CD4-positive, alpha-beta T cell treated with Interleukin-15 for 4 hours (primary cell): ENCODE results near the gene GDPD4.
"Not testable (repeated sequence)": the region's sequence is repeated elsewhere in the genome, so short reads cannot be mapped to it uniquely, and the experiment has no call there.

Experiments
- DNase-seq: peaks from one replicate; pipeline ENCODE4 v3.0.0-alpha.2; 2020; ENCODE audit warnings: low spot score

Gene GDPD4, protein sequence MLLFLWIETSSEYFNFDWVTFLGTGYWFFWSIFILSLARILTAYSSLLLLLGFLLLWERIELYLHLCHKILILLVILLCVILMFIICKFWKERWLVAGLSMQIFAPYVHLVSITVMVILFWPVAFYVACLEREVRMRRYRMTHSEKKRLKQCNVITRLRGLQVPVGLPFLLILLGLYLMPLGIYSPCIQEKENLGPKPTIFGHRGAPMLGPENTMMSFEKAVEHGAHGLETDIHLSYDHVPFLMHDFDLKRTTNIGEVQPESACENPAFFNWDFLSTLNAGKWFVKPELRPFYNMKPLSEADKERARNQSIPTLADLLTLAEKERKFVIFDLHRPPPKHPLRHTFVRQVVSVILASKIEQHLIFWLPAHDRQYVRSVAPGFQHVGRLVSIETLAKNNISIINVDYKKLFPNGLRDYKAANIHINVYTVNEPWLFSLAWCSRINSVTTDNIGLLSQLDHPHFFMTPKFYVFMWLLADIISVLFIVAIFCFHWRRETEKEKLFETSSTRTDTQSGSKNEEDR

DNA sequence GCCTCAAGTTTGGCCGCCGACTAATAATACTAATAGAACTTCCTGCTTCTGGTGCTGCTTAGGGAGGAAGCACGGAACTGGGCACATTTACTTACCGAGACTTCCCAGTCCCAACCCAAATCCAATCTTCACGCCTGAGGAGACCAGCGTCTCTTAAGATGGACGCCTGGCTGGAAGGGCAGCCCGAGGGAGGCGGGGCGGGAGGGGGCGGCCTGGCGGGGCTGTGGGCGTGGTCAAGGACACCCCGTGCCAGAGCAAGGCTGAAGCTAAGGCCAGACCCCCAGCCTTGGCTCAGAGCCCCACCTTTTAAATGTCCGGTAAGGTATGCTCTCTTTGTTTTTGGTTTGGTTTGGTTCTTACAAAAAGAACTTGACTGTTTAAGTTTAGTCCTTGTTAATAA lies at the start of gene GDPD4:
TSS of gene GDPD4 (minus strand) at position 177 of the 400 bp plus-strand sequence. CDS start 16,549 bp downstream, outside the sequence.
- no peak for DNase-seq

DNA sequence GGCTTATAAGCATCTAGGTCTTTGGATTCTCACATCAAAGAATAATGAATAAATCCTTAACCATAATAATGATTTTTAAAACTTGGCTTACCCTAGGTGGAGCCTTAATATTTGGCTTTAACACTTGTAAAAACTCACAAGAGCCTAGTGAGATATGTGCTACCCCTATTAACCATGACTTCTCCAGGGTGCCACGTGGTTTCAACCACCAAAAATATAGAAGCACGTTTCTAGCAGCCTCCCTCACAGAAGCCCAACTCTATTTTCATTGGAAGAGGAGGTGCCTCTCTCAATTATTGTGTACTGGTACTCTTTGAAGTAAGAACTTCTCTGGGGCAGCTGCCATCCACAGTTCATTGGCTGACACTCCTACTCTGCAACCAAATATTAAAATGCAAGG lies 46.5 kb upstream of the GDPD4 start:
- DNase-seq = no peak

DNA sequence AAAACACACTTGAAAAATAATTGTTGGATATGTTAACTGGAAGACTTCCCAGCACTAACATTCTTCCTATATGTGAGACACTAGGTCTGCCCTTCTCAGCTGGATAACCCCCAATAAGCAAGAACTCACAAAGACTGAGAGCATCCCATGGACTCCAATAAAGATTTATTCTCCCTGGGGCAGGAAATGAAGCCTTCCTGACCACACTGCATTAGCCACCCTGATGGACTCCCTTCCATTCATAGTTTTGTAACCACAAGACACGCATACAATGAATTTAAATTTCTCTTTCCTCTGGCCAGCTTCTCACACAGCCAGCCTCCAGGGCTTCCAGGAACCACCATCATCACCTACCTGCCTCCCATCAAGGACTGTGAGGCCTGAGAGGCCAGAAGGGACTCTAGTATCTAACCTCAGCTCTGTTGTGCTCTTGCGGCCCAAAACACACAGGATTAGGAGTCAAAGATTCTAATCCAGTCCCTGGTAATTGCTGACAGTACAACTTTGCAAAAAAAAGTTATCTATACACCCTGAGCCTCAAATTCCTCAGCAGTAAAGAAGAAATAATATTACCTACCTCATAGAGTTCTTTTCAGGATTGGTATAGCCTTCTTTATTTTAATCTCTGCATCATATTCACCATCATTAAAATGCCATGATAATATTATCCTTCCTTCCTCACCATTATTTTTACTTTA lies 45.6 kb upstream of the GDPD4 start:
- DNase-seq = no peak

DNA sequence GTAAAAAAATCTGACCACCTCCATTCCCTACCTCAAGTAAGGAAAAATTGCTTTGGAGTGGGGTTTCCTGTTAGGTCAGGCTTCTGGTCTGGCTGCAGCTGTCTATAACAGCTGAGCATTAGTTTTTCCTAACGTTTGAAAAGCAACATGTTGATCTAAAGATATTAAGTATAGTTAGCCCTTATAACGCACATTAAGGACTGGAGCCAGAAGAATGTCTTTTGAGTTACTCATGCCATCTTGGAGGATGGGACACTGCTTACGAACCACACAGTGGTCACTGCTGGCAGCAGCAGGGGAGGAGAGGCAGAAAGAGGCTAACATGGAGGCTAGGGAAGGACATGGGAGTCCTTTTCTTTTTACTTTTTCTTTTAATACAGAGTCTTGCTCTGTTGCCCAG lies 44.1 kb upstream of the GDPD4 start:
- DNase-seq = no peak

DNA sequence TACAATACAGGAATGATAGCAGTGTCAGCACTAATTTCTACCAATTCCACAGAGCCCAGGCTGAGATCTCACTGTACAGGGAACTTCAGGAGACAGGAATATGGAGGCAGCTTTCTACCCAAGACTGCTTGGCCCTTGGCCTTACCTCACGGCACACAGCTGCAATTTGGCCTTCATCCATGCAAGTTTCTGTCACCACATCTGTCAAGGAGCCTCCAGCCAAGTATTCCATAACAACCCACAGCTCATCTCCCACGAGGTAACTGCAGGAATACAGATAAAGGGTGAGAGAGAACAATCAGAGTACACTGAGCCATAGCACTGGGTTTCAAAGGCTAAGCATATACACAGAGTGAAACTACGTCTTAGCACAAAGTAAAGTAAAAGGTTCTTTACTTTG lies 39.0 kb upstream of the GDPD4 start:
- DNase-seq = no peak

- DNase-seq = no peak
Observed at GRCh38 chr11:77332259-77332658, 30.8 kb upstream of the GDPD4 start.

DNA sequence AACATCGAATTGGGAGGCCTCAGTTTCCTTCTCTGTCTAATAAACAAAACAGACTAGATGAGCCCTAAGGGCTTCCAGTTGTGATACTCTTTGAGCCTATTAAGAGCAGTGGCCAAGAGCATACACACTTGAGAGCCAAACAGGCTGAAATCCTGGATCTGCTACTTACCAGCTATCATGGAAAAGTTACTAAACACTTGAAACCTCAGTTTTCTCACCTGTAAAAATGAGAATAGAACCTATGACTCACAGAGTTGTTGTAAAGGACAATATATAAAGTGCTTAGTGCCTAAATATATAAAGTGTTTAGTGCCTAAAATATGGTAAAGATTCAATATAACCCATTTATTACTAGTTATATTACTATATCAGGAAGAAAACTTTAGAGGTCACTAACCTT lies 23.7 kb upstream of the GDPD4 start:
- no peak for DNase-seq

DNA sequence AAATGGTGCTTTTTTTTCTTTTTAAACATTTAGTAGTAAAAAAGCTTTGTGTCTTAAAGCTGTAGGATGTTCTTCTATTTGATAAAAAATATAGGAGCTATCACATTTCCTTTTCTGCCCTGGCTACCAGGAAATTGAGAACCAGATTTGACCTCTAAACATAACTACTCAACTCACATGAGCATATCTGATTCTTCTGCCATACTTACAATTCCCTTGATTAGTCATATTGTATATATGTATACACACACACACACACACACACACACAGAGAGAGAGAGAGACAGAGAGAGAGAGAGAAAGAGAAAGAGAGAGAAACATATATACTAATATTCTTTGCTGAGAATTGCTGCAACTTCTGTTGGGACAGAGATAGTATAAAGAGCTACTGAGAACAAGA lies 23.0 kb upstream of the GDPD4 start:
- no peak for DNase-seq

DNA sequence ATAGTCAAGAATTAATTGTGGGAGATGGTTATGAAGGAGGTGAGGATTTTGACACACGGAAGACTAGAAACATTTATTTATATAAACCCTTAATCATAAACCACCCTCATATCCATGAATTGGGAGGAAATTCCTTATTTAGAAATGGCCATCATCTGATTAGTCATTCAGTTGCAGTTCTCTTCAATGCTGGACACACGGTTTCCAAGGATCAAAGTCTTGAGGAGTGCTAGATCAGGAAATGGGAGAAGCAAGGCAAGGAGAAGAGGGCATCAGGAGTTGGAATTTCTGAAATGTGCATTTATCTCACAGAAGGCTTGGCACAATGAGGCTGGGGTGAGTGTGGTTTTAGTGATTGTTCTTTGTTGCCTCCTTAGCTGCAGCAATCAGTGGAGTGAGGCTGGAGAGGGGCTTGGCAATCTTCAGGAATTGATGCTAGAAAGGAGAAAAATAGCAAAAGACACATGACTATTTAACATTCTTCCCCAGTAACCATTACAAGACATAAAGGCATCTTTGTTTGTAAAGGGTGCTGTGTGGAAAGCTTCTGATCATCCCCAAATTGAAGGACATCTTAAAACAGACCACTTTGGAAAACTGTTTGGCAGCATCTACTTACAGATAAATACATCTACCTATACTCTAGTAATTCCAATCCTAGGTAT lies 21.6 kb upstream of the GDPD4 start:
- no peak for DNase-seq

DNA sequence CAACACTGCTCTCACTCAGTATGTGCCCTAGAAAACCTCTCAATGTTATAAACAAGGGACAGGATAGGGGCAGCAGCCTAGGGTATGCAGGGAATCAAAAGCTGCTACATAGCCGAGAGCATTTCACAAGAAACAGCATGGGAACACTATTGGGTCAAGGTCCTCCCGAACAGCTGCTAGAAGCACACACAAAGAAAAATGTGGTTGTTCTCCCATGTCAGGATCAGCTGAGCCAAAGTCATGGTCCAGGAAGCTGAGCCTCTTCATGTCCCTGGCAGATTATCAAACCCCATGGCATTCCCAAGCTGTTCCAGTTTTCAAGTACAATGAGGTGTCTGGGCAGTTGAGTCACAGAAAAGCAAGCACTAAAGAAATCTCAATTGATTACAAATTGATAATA lies 21.0 kb upstream of the GDPD4 start:
- DNase-seq = no peak

DNA sequence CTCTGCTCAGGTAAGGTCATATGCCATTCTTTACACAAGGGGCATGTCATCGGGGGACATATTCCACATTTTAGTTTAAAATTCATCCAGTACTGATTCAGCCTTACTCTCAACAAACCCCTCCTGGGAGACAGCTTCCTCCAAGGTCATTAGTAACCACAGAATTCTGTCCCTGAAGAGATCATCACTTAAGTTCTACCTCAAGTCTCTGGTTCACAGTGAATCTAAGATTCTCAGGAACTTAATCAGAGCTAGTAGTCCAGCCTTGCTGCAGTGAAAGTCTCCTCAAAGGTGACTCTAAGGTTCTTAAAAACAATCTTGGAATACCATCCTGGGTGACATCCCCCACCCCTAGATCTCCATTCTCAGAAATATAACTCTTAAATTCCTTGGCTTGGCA lies 18.9 kb upstream of the GDPD4 start:
- no peak for DNase-seq

DNA sequence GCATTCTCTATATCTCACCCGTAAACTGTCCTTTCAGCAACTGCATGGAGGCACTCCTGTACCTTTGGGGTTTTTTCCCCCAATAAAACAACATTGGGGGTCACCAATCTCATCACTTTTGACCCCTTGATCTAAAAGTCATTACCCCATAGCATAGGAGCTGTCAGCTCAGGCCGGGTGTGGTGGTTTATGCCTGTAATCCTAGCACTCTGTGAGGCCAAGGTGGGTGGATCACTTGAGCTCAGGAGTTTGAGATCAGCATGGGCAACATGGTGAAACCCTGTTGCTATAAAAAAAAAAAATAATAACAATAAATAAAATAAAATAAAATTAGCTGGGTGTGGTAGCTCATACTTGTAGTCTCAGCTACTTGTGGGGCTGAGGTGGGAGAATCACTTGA lies 17.1 kb upstream of the GDPD4 start:
- DNase-seq = no peak

GRCh38 chr11:77316733-77317342 lies 15.4 kb upstream of the GDPD4 start:
- DNase-seq = no peak

DNA sequence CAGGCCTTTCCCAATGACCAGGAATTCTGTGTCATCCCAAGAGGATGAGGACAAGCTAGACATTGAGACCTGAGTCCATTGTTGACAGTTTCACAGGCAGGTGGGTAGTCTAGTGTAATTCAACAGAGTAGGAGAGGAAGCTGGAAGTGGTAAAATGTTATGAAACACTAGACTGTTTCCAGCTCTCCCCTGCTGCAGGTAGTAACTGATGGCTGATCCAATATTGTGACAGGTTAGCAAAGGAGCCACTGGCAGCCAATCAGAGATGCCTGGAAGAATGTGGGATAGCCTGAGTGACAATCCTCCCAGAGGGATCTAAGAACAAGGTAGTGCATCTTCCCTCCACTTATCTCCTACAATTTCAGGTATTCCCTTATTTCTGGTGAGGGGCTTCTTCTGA lies 10.6 kb upstream of the GDPD4 start:
- DNase-seq = no peak

DNA sequence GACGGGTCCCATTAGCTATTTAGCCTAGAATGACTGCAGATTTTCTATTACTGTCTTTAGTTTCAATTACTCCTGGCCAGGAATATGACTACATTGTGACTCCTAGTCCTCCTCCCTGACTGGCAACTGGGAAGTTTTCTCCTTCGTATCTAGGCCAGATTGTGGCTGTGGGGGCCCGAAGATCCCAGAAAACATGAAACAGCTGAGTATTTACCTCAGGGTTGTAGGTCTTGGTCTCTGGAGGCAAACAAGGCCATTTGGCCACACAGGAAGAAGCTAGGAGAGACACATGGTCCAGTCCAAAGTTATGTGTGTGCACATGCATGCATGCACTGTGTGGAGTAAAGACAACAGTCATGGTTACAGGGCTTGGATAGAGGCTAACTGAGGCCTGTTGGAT lies 10.2 kb upstream of the GDPD4 start:
- DNase-seq = no peak

DNA sequence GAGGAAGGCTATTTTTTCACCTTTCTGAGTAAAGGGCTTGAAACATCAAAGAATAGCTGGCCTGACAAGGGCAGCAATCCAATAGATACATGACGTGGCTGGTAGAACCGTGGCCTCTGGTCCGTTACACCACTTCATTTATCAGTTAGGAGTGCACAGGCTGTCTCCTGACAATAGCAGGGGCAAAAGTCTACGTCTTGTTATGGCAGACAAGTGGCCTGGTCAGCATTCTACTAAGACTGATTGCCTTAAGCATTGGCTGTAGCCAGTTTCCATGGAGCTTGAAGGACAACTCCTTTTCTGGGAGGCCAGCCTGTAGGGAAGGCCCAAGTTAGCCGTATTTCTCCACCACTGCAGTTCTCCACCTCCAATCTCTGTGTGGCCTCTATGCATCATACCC lies 9.2 kb upstream of the GDPD4 start:
- no peak for DNase-seq

- no peak for DNase-seq
Observed at GRCh38 chr11:77309401-77310085, 8.1 kb upstream of the GDPD4 start.

- no peak for DNase-seq
Observed at GRCh38 chr11:77308838-77309237, 7.4 kb upstream of the GDPD4 start.

- DNase-seq = no peak
Observed at GRCh38 chr11:77303328-77303727, 1.8 kb upstream of the GDPD4 start.

- DNase-seq = no peak
Observed at GRCh38 chr11:77302752-77303151, 1.3 kb upstream of the GDPD4 start.

DNA sequence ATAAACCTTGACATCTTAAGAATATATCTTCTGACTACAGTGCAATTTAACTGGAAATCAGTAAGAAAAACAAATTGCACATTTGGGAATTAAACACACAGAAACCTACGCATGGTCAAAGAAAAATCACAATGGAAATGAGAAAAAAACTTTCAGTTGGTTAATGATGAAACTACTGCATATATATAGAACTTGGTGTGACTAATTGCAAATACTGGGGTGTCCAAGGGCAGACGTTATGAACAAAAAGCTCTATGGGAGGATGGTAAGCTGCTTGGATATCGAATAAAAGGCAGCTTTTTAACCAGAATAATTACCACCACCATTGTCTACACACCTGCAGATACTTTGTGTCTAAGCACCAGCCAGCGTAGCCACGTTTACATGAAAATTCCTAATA lies 791 bp downstream of the GDPD4 start:
- no peak for DNase-seq

- not testable (repeated sequence) for DNase-seq
Observed at GRCh38 chr11:77300028-77300427, 1.5 kb downstream of the GDPD4 start.
